Activated gamma-delta T cell treated with Interleukin-2 at 50 U/mL for 16 hours (primary cell): ENCODE measurements around the gene STIMATE.

Source experiments
- DNase-seq: peaks from one replicate; pipeline ENCODE4 v3.0.0-alpha.2; 2020

Gene STIMATE

DNA sequence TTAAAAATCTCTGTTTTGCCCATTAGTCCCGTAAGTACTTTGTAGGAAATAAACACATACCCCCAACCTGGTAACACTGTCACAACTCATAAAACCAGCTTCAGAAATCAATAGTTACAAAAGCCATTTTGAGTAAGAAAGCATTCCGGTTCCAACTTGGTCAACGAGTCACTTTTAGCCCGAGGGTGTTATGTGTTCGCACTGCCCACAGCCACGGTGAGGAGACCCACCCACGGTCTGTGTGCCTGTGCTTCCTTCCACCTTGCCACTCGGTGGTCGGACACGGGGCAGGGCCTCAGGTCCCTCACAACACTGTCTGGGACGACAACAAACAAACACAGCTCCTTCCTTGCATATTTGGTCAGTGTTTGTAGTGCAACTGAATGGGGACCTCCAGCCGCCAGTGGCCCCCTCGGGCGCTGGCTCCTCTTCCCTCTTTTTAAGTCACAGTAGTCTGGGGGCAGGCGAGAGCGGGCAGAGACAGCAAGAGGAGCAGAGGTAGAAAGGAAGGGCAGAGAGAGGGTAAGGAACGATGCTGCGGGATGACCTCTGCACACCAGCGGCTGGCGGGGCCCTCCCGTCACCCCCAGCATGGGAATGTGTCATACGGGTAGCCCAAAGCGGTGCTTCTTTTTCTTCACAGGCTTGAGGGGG lies 57.3 kb downstream of the STIMATE start:
- DNase-seq, result no peak

DNA sequence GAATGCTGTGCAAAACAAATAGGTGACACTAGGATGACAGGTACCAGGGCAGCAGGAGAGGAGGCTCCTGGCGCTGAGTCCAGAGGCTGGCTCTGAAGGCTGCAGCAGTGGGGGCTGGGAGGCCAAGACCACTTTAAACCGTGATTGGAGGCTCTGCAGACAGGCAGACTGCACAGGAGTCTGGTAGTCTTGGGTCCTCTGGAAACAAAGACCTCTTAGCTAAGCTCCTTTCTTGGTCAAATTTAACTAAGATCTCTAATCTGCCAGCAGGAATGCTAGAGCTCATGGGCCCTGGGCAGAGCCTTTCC lies 58.1 kb downstream of the STIMATE start:
- no peak for DNase-seq

GRCh38 chr3:52838561-52839267 lies 58.6 kb downstream of the STIMATE start:
- DNase-seq, result peak; percentile 23

GRCh38 chr3:52836986-52837385 lies 60.4 kb downstream of the STIMATE start:
- DNase-seq, result no peak

- DNase-seq, result no peak
Measured at GRCh38 chr3:52836471-52836845, 60.9 kb downstream of the STIMATE start.

- no peak for DNase-seq
Measured at GRCh38 chr3:52835766-52836470, 61.4 kb downstream of the STIMATE start.

DNA sequence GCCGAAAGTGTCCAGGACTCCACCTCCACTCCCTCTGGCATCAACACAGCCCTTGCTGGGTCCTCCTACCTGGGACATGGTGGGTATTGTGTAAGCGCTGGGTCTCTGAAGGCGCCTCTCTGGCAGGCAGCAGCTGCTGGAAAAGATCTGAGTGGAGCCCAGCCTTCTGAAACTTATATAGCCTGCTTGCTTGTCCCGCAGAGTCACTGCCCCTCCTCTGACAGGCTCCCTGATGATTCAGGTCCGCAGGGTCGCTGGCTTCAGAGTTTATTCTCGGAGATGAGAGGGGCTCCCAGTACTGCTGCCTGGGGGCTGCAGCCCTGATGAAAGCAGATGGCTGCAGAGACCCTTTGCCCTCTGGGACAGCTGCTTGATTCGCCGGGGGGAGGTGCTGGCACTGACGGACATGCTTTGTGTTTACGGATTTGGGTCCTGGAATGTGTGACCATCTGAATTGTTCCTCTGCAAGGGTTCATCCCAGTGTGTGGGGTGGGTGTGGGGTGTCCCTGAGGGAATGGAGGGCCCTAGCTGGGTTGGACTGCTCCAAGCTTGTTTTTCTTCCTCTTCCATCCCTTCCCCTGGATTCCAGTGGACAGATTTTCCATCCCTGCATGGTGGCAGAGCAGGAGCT lies 62.4 kb downstream of the STIMATE start, which contains the start of gene MUSTN1:
Gene MUSTN1, minus strand, starts transcription at position 149 of the 631 bp plus-strand sequence. Its CDS starts 71 bp downstream, at position 78.
- DNase-seq, result no peak

DNA sequence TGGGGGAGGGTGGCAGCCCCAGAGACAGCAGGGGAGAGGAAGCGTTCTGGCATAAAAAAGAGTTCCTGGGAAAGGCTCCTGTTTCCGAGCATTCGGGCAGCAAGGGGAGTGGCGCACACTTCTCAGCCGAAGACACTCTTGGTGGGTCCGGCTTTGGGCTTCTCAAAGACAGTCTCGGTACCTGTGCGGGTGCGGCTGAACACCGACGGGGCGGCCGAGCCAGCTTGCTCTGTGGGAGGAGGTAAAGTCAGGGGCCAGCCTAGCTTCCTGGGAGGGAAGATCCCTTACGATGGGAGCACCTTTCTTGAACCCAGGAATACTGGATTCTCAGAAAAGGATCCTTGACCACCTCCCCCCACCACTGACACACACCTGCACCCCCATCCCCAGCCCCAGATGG lies 64.1 kb downstream of the STIMATE start:
- DNase-seq, result no peak

DNA sequence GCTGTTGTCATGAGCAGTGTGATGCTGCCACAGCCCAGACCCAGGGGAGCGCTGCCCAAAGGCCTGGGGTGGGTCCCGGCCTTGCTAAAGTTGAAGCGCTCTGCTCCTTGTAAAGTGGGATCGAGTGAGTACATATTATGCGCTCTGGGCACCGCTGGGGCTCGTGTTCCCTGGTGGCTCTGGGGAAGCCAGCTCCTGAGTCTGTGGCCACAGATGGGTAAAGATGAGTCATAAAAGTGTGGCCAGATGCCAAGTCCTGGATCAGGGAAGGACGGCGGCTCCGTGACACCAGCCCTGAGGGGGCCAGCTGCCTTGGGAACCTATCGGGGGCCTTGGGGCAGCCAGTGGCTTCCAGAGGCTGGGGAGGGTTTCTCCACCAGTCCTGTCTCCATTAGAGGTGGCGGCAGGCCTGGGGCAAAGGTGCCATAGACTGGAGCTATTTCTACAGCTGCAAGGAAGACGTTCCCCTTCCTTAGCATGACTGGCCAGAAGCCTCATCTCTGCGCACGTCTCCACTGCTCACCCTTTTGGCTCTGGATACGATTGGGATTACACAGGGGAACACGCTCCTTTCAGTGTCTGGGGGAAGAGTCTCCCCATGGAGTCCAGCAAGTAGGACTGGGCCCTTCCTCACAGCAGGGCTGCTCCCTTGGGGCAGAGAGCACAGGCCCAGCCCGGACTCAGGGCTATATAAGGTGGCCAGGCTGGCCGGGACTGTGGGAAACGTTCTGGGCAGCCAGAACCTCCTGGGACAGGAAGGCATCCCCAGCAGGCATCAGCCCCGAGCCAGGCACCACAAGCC lies 65.6 kb downstream of the STIMATE start:
- DNase-seq, result no peak

- no peak for DNase-seq
Measured at GRCh38 chr3:52830535-52831258, 66.7 kb downstream of the STIMATE start, which contains the start of gene ITIH4. Gene ITIH4 (minus strand): TSS chr3:52830672. CDS start chr3:52830642, 30 bp downstream.

GRCh38 chr3:52829906-52830463 lies 67.4 kb downstream of the STIMATE start:
- no peak for DNase-seq

- no peak for DNase-seq
Measured at GRCh38 chr3:52829482-52829881, 67.9 kb downstream of the STIMATE start.

GRCh38 chr3:52827866-52828376 lies 69.4 kb downstream of the STIMATE start:
- no peak for DNase-seq

GRCh38 chr3:52827441-52827840 lies 69.9 kb downstream of the STIMATE start:
- no peak for DNase-seq

- DNase-seq, result no peak
Measured at GRCh38 chr3:52824037-52824436, 73.3 kb downstream of the STIMATE start.

- DNase-seq, result no peak
Measured at GRCh38 chr3:52822363-52822762, 75.0 kb downstream of the STIMATE start.

DNA sequence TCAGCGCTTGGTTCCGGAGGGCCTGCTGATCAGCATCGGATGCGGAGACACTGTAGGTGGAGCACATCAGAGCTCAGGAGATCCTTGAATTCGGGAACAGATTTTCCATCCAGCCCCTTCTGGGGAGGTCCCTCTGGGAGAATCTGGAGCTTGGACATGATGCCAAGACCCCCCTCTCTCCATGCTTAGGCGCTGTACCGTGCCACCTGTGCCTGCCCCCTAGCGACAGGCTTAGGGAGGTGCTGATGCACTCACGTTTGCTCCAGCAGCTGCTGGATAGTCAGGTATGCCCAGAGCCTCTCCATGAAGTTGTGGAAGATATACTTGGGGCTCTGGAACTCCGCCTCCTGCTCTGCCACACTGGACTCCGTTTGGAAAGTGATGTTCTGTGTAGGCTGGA lies 76.6 kb downstream of the STIMATE start:
- DNase-seq, result no peak

GRCh38 chr3:52819936-52820335 lies 77.4 kb downstream of the STIMATE start:
- no peak for DNase-seq

GRCh38 chr3:52817860-52818259 lies 79.5 kb downstream of the STIMATE start:
- DNase-seq, result no peak

- no peak for DNase-seq
Measured at GRCh38 chr3:52817221-52817620, 80.1 kb downstream of the STIMATE start.

GRCh38 chr3:52816654-52817053 lies 80.7 kb downstream of the STIMATE start:
- DNase-seq, result no peak
